BJ (cell line): Measurements from ENCODE around the gene CHMP6. TPM values are rescaled to one million over a fixed set of nuclear protein-coding genes. Genes with fewer than 3 reads are reported as not detected.

ENCODE experiments used
- CTCF ChIA-PET: fragments of 350-600 bp; formaldehyde crosslinking; extraction: SDS; loops from one replicate; lab custom pipeline; 2021; ENCODE audit warnings: antibody characterized with exemption, inconsistent platforms; lab: Yijun Ruan, JAX
- POLR2A ChIA-PET: fragments of 300-600 bp; sonication (Branson Sonifier 250); formaldehyde crosslinking; extraction: SDS; loops from one replicate; lab custom pipeline; 2021; ENCODE audit warnings: antibody characterized with exemption; lab: Charles Lee
- DNase-seq: peaks from one replicate; pipeline ENCODE4 v3.0.0-alpha.2; 2011; ENCODE audit warnings: low read depth
- H3K27me3 ChIP-seq: 2 replicates; pipeline ENCODE4 v1.6.0; 2011; ENCODE audit warnings: low read length; ENCODE audit not compliant: control insufficient read depth, insufficient read depth
- H3K36me3 ChIP-seq: 2 replicates; pipeline ENCODE4 v1.5.1; 2011; ENCODE audit warnings: low read length; ENCODE audit not compliant: control insufficient read depth, insufficient read depth
- H3K4me3 ChIP-seq: 2 replicates; pipeline ENCODE4 v1.5.1; 2011; ENCODE audit warnings: low read depth, mild to moderate bottlenecking, control low read depth, low read length
- CTCF ChIP-seq: IDR thresholded peaks from 2 replicates; pipeline ENCODE4 v1.5.1; 2011; ENCODE audit warnings: low read depth, mild to moderate bottlenecking, control low read depth, inconsistent platforms, low read length, moderate library complexity; ENCODE audit not compliant: insufficient read depth
- polyA plus RNA-seq: library from polyadenylated mRNA; depleted of rRNA; stranded (reverse); fragments of >200 nt; gene quantifications from 2 replicates; pipeline ENCODE4 v1.2.3, GENCODE V29; 2011

CHMP6 gene
- polyA plus RNA-seq, 1 experiment = 30.7 TPM

DNA sequence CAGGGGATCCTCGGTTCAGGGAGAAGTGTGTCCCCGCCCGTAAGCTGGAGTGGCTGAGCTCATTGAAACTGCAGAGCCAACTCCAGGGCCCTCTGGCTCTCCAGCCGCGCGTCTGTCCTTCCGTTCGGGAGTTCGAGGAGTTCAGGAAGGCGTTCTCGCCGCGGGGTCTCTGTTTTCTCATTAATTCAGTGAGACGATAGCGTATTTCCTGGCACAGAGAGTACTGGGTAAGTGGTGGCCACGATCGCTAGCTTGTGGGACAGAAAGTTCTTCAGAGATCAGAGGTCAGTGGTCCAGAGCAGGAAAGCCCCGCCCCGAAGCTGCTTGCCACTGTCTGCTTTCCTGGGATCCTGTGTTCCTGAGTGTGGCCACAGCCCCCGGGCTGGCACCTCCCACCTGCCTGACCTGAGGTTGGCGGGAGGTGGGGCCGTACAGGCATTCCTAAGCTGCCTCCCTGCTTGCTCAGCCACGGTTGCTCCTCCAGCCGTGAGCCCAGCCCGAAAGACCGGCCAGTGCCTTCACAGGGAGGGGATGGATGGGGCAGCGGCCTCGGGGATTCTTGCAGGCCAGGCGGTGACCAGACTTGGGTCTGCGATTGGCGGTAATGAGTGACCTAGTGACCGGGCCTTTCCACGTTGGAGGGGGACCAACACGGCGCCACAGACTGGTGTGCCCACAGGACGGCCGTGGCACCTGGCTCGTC is 52.2 kb downstream of the CHMP6 start:
- Histone ChIP-seq H3K4me3 (no peak overlapping the region), H3K36me3 (no peaks in the 10 kb centered on the region; the same call in 1 of the 2 replicates), H3K27me3 (no peaks in the 10 kb centered on the region)
- TF ChIP-seq CTCF = no peak
- no peak for DNase-seq
- CTCF ChIA-PET = interaction anchor here (0.6 to 2.4 kb wide), 5 partner anchors 21 to 187 kb away, joined by 3 to 7 read pairs (median 4); no protein-coding TSS in a partner anchor
- POLR2A ChIA-PET = no interaction called here

- CTCF ChIA-PET = interaction anchor here (1.1 to 1.6 kb wide), 3 partner anchors 21 to 60 kb away, joined by 3 to 6 read pairs (median 4); no protein-coding TSS in a partner anchor
Measured at GRCh38 chr17:81044428-81044763, 52.8 kb downstream of the CHMP6 start.

GRCh38 chr17:81044764-81045589 is 53.3 kb downstream of the CHMP6 start:
- no peak for DNase-seq
- Histone ChIP-seq H3K36me3 (no peaks in the 10 kb centered on the region; the same call in 1 of the 2 replicates), H3K4me3 (no peak overlapping the region), H3K27me3 (no peaks in the 10 kb centered on the region)
- no peak for TF ChIP-seq CTCF
- ChIA-PET POLR2A (no interaction called here), CTCF (interaction anchor here (1.1 to 1.6 kb wide), 3 partner anchors 22 to 59 kb away, joined by 3 to 6 read pairs (median 4); no protein-coding TSS in a partner anchor)

More at GRCh38 chr17:81044428-81044763, 52.8 kb downstream of the CHMP6 start:
- TF ChIP-seq CTCF = no peak
- Histone ChIP-seq H3K36me3 (no peaks in the 10 kb centered on the region; the same call in 1 of the 2 replicates), H3K27me3 (no peaks in the 10 kb centered on the region), H3K4me3 (no peak overlapping the region)
- POLR2A ChIA-PET = no interaction called here
- no peak for DNase-seq

GRCh38 chr17:81045590-81046095 is 54.0 kb downstream of the CHMP6 start:
- DNase-seq = no peak
- Histone ChIP-seq H3K36me3 (no peaks in the 10 kb centered on the region; the same call in 1 of the 2 replicates), H3K27me3 (no peaks in the 10 kb centered on the region), H3K4me3 (no peak overlapping the region)
- ChIA-PET POLR2A (no interaction called here), CTCF (interaction anchor here (1.1 to 1.6 kb wide), 2 partner anchors 52 to 56 kb away, joined by 3 to 6 read pairs; no protein-coding TSS in a partner anchor)
- TF ChIP-seq CTCF = no peak
